GM19372 (cell line): ENCODE data around the gene ELF3.
"Not testable (repeated sequence)": the region's sequence is repeated elsewhere in the genome, so short reads cannot be mapped to it uniquely, and the experiment has no call there.

Source experiments
- ATAC-seq: cut with Tn5 transposase; IDR thresholded peaks from one replicate; pipeline ENCODE4 v1.9.1; 2021; ENCODE audit warnings: mild to moderate bottlenecking, low read depth, moderate library complexity; ENCODE audit not compliant: unreplicated experiment

Gene ELF3

DNA sequence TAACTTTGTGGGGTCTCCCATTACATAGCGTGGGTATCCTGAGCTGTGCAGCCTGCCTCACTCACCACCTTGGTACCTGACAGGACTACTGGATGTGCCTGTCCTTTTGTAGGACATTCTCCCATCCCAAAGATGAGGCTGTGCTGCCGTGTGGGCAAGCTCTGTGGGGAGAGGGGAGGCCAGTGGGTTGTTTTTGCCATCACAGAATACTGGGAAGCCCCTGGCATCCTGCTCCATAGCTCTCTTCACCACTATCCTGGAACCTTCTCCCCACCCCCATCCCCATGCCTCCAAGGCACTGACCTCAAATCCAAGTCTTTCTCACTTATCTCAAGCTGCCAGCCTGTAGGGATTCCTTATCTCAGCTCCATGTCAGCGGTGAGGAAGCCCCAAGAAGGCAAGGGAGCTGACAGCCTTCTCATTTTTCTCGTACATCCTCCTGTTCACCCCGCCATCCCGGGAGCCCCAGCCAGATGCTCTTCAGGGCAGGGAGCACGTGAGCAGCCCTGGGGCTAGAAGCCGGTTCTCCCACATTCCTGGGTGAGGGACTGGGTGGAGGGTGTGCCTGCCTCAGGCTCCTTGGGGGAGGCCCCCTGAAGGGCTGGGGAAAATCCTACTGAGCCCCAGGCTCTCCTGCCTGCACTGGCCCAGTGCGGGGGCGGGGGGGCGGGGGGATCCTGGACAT, 2.4 kb upstream of the ELF3 start:
- no peak for ATAC-seq

- no peak for ATAC-seq
These were observed 834 bp upstream of the ELF3 start for GRCh38 chr1:202009326-202010179.

DNA sequence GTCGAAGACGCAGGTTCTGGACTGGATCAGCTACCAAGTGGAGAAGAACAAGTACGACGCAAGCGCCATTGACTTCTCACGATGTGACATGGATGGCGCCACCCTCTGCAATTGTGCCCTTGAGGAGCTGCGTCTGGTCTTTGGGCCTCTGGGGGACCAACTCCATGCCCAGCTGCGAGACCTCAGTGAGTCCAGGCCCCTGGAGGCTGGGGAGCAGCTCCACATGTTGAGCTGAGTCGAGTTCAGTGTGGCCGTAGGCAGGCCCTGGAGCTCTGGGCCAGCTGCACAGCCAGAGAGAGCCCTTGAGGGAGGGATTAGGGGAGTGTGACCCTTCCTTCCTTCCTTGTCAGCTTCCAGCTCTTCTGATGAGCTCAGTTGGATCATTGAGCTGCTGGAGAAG, 1.6 kb downstream of the ELF3 start:
- ATAC-seq: no peak

- no peak for ATAC-seq
These were observed 2.4 kb downstream of the ELF3 start for GRCh38 chr1:202012544-202013478.

DNA sequence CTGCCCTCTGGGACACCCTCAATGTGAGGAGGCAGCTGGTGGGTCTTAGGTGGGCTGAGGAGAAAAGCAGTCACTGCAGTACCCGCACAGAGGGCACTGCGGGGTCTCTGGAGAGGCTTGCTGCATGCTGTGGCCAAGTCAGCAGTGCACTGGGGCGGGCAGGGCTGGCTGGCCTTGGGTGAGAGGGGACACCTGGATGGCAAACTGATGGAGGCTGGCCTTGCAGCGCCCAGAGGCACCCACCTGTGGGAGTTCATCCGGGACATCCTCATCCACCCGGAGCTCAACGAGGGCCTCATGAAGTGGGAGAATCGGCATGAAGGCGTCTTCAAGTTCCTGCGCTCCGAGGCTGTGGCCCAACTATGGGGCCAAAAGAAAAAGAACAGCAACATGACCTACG, 3.2 kb downstream of the ELF3 start:
- ATAC-seq: no peak

DNA sequence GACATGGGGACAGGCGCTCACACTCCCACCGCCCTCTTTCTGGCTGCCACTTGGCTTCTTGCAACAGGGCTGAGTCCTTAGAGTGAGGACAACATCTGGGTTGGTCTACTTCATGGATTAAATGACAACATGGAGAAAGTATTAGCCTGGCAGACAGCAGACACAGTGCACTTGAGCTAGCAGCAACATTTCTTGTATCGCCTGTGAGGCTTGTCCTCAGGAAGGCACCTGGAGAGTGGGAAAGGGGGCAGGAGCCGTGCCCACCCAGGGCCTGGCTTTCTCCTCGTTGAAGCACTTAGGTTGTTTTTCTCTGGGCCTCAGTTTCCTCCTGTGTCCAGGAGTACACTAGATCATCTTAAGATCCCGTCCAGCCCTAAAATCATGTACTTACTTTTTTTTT, 3.7 kb downstream of the ELF3 start:
- ATAC-seq: no peak

DNA sequence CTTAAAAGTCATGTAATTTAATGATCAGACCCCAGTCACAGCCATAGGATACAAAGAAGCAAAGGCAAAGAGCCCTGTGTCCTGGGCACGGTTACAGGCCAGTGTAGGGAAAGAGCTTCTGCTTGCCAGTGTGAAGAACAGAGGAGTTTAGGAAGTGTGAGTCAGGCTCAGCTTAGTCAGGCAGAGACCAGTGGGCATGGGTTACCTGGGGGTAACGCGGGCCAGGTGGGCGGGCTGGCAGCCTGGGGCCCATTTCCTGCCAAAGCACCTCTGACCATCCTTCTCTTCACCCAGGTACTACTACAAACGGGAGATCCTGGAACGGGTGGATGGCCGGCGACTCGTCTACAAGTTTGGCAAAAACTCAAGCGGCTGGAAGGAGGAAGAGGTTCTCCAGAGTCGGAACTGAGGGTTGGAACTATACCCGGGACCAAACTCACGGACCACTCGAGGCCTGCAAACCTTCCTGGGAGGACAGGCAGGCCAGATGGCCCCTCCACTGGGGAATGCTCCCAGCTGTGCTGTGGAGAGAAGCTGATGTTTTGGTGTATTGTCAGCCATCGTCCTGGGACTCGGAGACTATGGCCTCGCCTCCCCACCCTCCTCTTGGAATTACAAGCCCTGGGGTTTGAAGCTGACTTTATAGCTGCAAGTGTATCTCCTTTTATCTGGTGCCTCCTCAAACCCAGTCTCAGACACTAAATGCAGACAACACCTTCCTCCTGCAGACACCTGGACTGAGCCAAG, 4.7 kb downstream of the ELF3 start:
- no peak for ATAC-seq

GRCh38 chr1:202015662-202015937, 5.2 kb downstream of the ELF3 start:
- no peak for ATAC-seq

- ATAC-seq: no peak
These were observed 5.8 kb downstream of the ELF3 start for GRCh38 chr1:202016022-202016810.

GRCh38 chr1:202016811-202017748, 6.7 kb downstream of the ELF3 start:
- no peak for ATAC-seq

GRCh38 chr1:202017749-202018467, 7.5 kb downstream of the ELF3 start:
- no peak for ATAC-seq

GRCh38 chr1:202018468-202019234, 8.3 kb downstream of the ELF3 start:
- ATAC-seq: no peak

DNA sequence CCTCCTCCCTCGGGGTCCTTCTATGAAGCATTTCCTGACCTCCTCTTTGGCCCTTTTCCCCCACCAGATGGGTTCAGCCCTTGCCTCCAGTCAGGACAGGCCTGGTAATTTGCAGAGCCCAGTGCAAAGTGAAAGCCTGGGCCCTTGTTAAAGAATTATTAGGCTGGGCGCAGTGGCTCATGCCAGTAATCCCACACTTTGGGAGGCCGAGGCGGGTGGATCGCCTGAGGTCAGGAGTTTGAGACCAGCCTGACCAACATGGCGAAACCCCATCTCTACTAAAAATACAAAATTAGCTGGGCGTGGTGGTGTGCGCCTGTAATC, 8.8 kb downstream of the ELF3 start:
- not testable (repeated sequence) for ATAC-seq

- ATAC-seq: no peak
These were observed 12.6 kb downstream of the ELF3 start for GRCh38 chr1:202023001-202023433.

DNA sequence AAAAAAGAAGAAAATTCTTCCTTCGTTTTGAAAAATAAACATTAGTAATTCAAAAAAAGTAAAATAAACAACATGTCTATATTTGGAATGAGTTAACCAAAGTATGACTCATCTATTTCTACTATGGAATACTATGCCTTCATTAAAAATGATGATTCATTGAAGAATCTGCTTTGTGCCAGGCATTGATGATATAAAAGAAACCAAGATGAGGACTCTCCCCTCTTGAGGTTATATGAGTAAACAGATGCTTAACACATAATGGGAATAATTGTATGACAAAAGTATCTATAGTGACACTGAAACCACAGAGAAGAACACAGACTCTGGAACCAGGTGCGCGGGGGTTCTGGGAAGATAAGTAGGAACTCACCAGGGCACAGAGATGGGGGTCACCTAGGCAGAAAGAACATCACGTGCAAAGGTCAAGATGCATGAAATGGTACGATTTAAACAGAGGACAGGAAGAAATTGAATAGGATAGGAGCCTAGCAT, 18.8 kb downstream of the ELF3 start:
- ATAC-seq: no peak

- no peak for ATAC-seq
These were observed 19.3 kb downstream of the ELF3 start for GRCh38 chr1:202029727-202030126.

GRCh38 chr1:202031796-202032195, 21.4 kb downstream of the ELF3 start:
- ATAC-seq: no peak
